DOHH2 (cell line): ENCODE results near the gene LUC7L3.

ENCODE experiments used
- H3F3A ChIP-seq: fragments of 200-600 bp; sonication (generic), shearing (Covaris generic); 2 replicates; pipeline ENCODE4 v1.6.0; 2016; ENCODE audit warnings: antibody characterized with exemption, mild to moderate bottlenecking; ENCODE audit not compliant: control insufficient read depth, insufficient read depth
- H3K27ac ChIP-seq: fragments of 200-600 bp; sonication (generic); 2 replicates; pipeline ENCODE4 v1.5.1; 2014; ENCODE audit warnings: low read depth, mild to moderate bottlenecking, low read length, moderate library complexity
- H3K27me3 ChIP-seq: fragments of 200-600 bp; sonication (generic); 2 replicates; pipeline ENCODE4 v1.6.1; 2014; ENCODE audit warnings: mild to moderate bottlenecking, low read length, mixed read lengths; ENCODE audit not compliant: control insufficient read depth
- H3K36me3 ChIP-seq: fragments of 200-600 bp; sonication (generic); 2 replicates; pipeline ENCODE4 v1.6.1; 2014; ENCODE audit warnings: mild to moderate bottlenecking, low read length, moderate library complexity, mixed read lengths; ENCODE audit not compliant: control insufficient read depth
- H3K4me1 ChIP-seq: fragments of 200-600 bp; sonication (generic); 2 replicates; pipeline ENCODE4 v1.6.1; 2014; ENCODE audit warnings: mild to moderate bottlenecking, low read length, mixed read lengths; ENCODE audit not compliant: control insufficient read depth
- H3K4me2 ChIP-seq: fragments of 200-600 bp; sonication (generic); 2 replicates; pipeline ENCODE4 v1.6.0; 2014; ENCODE audit warnings: mild to moderate bottlenecking, low read length, moderate library complexity
- H3K4me3 ChIP-seq: fragments of 200-600 bp; sonication (generic); 2 replicates; pipeline ENCODE4 v1.5.1; 2014; ENCODE audit warnings: mild to moderate bottlenecking, low read length, mixed read lengths
- H3K79me2 ChIP-seq: fragments of 200-600 bp; sonication (generic); 2 replicates; pipeline ENCODE4 v1.6.1; 2014; ENCODE audit warnings: mild to moderate bottlenecking, low read length, mixed read lengths; ENCODE audit not compliant: control insufficient read depth
- H3K9me2 ChIP-seq: fragments of 200-600 bp; sonication (generic); replicated peaks from 2 replicates; pipeline ENCODE4 v1.6.1; 2014; ENCODE audit warnings: mild to moderate bottlenecking, low read length, mixed read lengths; ENCODE audit not compliant: control insufficient read depth
- H3K9me3 ChIP-seq: fragments of 200-600 bp; sonication (generic); 2 replicates; pipeline ENCODE4 v1.6.1; 2014; ENCODE audit warnings: antibody characterized with exemption, low read length, mixed read lengths; ENCODE audit not compliant: control insufficient read depth, insufficient read depth
- H4K20me1 ChIP-seq: fragments of 200-600 bp; sonication (generic); 2 replicates; pipeline ENCODE4 v1.6.0; 2014; ENCODE audit warnings: low read depth, mild to moderate bottlenecking, antibody characterized with exemption, low read length, moderate library complexity; ENCODE audit not compliant: control insufficient read depth, insufficient read depth
- CTCF ChIP-seq: fragments of 200-600 bp; sonication (generic); IDR thresholded peaks from one replicate; pipeline ENCODE4 v1.5.1; 2014; ENCODE audit warnings: antibody characterized with exemption, mild to moderate bottlenecking, low read depth, low read length; ENCODE audit not compliant: poor library complexity, severe bottlenecking
- EZH2phosphoT487 ChIP-seq: fragments of 200-600 bp; sonication (generic); IDR thresholded peaks from 2 replicates; pipeline ENCODE4 v1.6.1; 2017; ENCODE audit warnings: borderline replicate concordance, mild to moderate bottlenecking, antibody characterized with exemption, low read length, moderate library complexity, mixed read lengths

LUC7L3 gene

GRCh38 chr17:50765454-50766221 is 46.2 kb downstream of the LUC7L3 start:
- TF ChIP-seq CTCF (no peak), EZH2phosphoT487 (no peak)
- Histone ChIP-seq H3F3A (0 out of 2 replicates have a peak, but pooled peaks cover 2% of the 10 kb centered on the region), H3K9me3 (no peaks in the 10 kb centered on the region), H3K79me2 (no peaks in the 10 kb centered on the region), H3K9me2 (no peaks in the 10 kb centered on the region), H3K4me1 (peaks cover 36% of the 10 kb centered on the region), H3K27ac (no peak overlapping the region), H3K36me3 (no peaks in the 10 kb centered on the region), H4K20me1 (no peaks in the 10 kb centered on the region), H3K4me3 (peak overlapping the region; percentile 11; the same call in 1 of the 2 replicates), H3K4me2 (peak overlapping the region; percentile 46), H3K27me3 (no peaks in the 10 kb centered on the region)

- Histone ChIP-seq H3K36me3 (no peaks in the 10 kb centered on the region), H3K27me3 (no peaks in the 10 kb centered on the region), H3F3A (no peaks in the 10 kb centered on the region), H3K4me3 (no peak overlapping the region), H3K79me2 (no peaks in the 10 kb centered on the region), H3K27ac (no peak overlapping the region), H3K9me2 (no peaks in the 10 kb centered on the region), H4K20me1 (no peaks in the 10 kb centered on the region), H3K4me2 (no peak overlapping the region), H3K9me3 (no peaks in the 10 kb centered on the region), H3K4me1 (peaks cover 36% of the 10 kb centered on the region)
- TF ChIP-seq CTCF (no peak), EZH2phosphoT487 (no peak)
Measured at GRCh38 chr17:50766222-50767023, 47.0 kb downstream of the LUC7L3 start.

GRCh38 chr17:50767030-50767429 is 47.6 kb downstream of the LUC7L3 start:
- no peaks in the 10 kb centered on the region for H3K9me2 ChIP-seq
- no peaks in the 10 kb centered on the region for H3K9me3 ChIP-seq
- H4K20me1 ChIP-seq, result no peaks in the 10 kb centered on the region
- no peaks in the 10 kb centered on the region for H3F3A ChIP-seq
- no peaks in the 10 kb centered on the region for H3K27me3 ChIP-seq
- no peak overlapping the region for H3K27ac ChIP-seq
- H3K36me3 ChIP-seq, result no peaks in the 10 kb centered on the region
- no peak overlapping the region for H3K4me3 ChIP-seq
- H3K79me2 ChIP-seq, result no peaks in the 10 kb centered on the region
- peaks cover 38% of the 10 kb centered on the region for H3K4me1 ChIP-seq
- no peak for TF ChIP-seq CTCF
- TF ChIP-seq EZH2phosphoT487, result no peak
- no peak overlapping the region for H3K4me2 ChIP-seq
